GDM1 (cell line): Measurements from ENCODE around the gene SLC12A8.

ENCODE experiments used
- DNase-seq: peaks from one replicate; lab custom pipeline; 2025; lab: John Stamatoyannopoulos, UW

Gene SLC12A8

GRCh38 chr3:125052624-125053303 lies 159.8 kb downstream of the SLC12A8 start:
- no peak for DNase-seq

- no peak for DNase-seq
Measured at GRCh38 chr3:125051715-125052581, 160.6 kb downstream of the SLC12A8 start.

- no peak for DNase-seq
Measured at GRCh38 chr3:125051205-125051604, 161.3 kb downstream of the SLC12A8 start.

- no peak for DNase-seq
Measured at GRCh38 chr3:125050488-125051090, 162.0 kb downstream of the SLC12A8 start.

GRCh38 chr3:125048282-125048681 lies 164.3 kb downstream of the SLC12A8 start:
- DNase-seq: no peak

- no peak for DNase-seq
Measured at GRCh38 chr3:125045965-125046364, 166.6 kb downstream of the SLC12A8 start.

- DNase-seq: no peak
Measured at GRCh38 chr3:125045194-125045593, 167.4 kb downstream of the SLC12A8 start.

GRCh38 chr3:125043599-125044151 lies 168.9 kb downstream of the SLC12A8 start:
- no peak for DNase-seq

GRCh38 chr3:125042725-125043406 lies 169.7 kb downstream of the SLC12A8 start:
- no peak for DNase-seq

- DNase-seq: no peak
Measured at GRCh38 chr3:125039131-125040100, 173.1 kb downstream of the SLC12A8 start.

- no peak for DNase-seq
Measured at GRCh38 chr3:125037498-125038150, 174.9 kb downstream of the SLC12A8 start.

GRCh38 chr3:125035217-125035616 lies 177.3 kb downstream of the SLC12A8 start:
- no peak for DNase-seq

GRCh38 chr3:125033616-125034015 lies 178.9 kb downstream of the SLC12A8 start:
- DNase-seq: no peak

- DNase-seq: no peak
Measured at GRCh38 chr3:125033135-125033534, 179.4 kb downstream of the SLC12A8 start.

GRCh38 chr3:125032683-125033082 lies 179.9 kb downstream of the SLC12A8 start:
- no peak for DNase-seq
